ENCODE results near the gene SHF. TPM values are rescaled to one million over a fixed set of nuclear protein-coding genes. Genes with fewer than 3 reads are reported as not detected.

The SHF gene
- total RNA-seq, 1 donor from 2014 or later: 32.2 TPM

- Mint-ChIP-seq H3K27ac (no peak overlapping the region), H3K4me3 (no peak overlapping the region), H3K4me1 (peaks cover 45% of the 10 kb centered on the region), H3K9me3 (peaks cover 4% of the 10 kb centered on the region), H3K36me3 (peaks cover 40% of the 10 kb centered on the region), H3K27me3 (ENCODE audit: insufficient read depth, low read depth) (peaks cover 4% of the 10 kb centered on the region)
- no peak overlapping the region for H2AFZ ChIP-seq (replicated peaks)
- peaks cover 3% of the 10 kb centered on the region for H3F3A ChIP-seq (ENCODE audit: low read depth)
- TF ChIP-seq EZH2phosphoT487 (IDR thresholded peaks at IDR 0.05) (no peak), EZH2 (IDR thresholded peaks at IDR 0.05) (no peak)
- TF ChIP-seq, protein P1, sequence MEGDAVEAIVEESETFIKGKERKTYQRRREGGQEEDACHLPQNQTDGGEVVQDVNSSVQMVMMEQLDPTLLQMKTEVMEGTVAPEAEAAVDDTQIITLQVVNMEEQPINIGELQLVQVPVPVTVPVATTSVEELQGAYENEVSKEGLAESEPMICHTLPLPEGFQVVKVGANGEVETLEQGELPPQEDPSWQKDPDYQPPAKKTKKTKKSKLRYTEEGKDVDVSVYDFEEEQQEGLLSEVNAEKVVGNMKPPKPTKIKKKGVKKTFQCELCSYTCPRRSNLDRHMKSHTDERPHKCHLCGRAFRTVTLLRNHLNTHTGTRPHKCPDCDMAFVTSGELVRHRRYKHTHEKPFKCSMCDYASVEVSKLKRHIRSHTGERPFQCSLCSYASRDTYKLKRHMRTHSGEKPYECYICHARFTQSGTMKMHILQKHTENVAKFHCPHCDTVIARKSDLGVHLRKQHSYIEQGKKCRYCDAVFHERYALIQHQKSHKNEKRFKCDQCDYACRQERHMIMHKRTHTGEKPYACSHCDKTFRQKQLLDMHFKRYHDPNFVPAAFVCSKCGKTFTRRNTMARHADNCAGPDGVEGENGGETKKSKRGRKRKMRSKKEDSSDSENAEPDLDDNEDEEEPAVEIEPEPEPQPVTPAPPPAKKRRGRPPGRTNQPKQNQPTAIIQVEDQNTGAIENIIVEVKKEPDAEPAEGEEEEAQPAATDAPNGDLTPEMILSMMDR (IDR thresholded peaks at IDR 0.05): no peak
- no peaks in the 10 kb centered on the region for H3K9me3 ChIP-seq (ENCODE audit: low read depth)
- H3K4me1 ChIP-seq: peaks cover 42% of the 10 kb centered on the region
- H3K4me3 ChIP-seq: no peak overlapping the region
- H4K20me1 ChIP-seq (ENCODE audit: low read depth): peaks cover 100% of the 10 kb centered on the region
- no peak overlapping the region for H3K4me2 ChIP-seq
- no peak for DNase-seq (ENCODE audit: low spot score)
- no peaks in the 10 kb centered on the region for H3K36me3 ChIP-seq
- H3K9ac ChIP-seq: no peak overlapping the region
- no peak overlapping the region for H3K27ac ChIP-seq
- no peaks in the 10 kb centered on the region for H3K27me3 ChIP-seq
- peaks cover 88% of the 10 kb centered on the region for H3K79me2 ChIP-seq (ENCODE audit: low read depth)
Measured at GRCh38 chr15:45181491-45182285, 6.1 kb downstream of the SHF start.

DNA sequence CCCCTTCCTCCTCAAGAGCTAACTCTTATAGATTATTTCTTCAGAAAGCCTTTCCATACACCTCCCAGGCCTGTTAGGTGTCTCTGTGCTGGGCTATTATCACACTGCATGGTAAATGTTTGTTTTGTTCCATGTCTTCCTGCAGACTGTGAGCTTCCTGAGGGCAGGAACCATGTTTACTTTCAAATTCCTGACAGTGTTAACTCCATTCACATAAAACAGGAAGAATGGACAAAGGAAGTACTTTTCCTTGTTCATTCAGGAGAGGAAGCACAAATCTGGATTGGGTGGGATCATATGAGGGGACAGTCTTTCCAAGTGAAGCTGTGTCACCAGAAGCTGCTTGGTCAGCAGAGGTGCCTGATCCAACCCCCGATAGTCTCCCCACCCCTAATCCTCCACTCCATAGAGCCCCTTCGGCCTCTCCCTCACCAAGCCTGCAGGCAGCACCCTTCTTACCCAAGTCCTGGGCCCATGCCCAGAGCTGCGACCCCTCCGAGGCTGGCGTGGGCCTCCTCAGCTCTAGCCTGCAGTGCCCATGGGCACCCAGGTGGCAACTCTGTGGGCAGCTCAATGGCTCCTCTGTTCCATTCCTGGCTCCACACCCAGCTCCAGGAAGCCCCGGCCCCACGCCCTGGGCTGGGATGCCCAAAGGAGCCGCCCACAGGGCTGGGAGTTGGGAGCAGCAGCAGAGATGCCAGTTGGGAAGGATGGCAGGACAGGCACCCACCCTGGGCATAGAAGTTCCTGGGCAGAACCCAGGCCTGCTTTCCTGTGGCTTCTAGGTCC lies 6.9 kb downstream of the SHF start:
- Histone ChIP-seq H3K79me2 (ENCODE audit: low read depth) (peaks cover 86% of the 10 kb centered on the region), H3F3A (ENCODE audit: low read depth) (no peaks in the 10 kb centered on the region), H3K4me3 (no peak overlapping the region), H3K27me3 (no peaks in the 10 kb centered on the region), H3K36me3 (no peaks in the 10 kb centered on the region), H2AFZ (replicated peaks) (no peak overlapping the region), H3K9ac (no peak overlapping the region), H3K4me2 (no peak overlapping the region), H3K4me1 (peaks cover 34% of the 10 kb centered on the region), H4K20me1 (ENCODE audit: low read depth) (peaks cover 100% of the 10 kb centered on the region), H3K27ac (no peak overlapping the region), H3K9me3 (ENCODE audit: low read depth) (no peaks in the 10 kb centered on the region)
- DNase-seq (ENCODE audit: low spot score): no peak
- no peak overlapping the region for H3K4me3 Mint-ChIP-seq
- peaks cover 4% of the 10 kb centered on the region for H3K9me3 Mint-ChIP-seq
- peaks cover 47% of the 10 kb centered on the region for H3K36me3 Mint-ChIP-seq
- peaks cover 38% of the 10 kb centered on the region for H3K4me1 Mint-ChIP-seq
- no peak overlapping the region for H3K27ac Mint-ChIP-seq
- TF ChIP-seq EZH2 (IDR thresholded peaks at IDR 0.05) (no peak), EZH2phosphoT487 (IDR thresholded peaks at IDR 0.05) (no peak)
- TF ChIP-seq, protein P1 (IDR thresholded peaks at IDR 0.05): no peak
- peaks cover 4% of the 10 kb centered on the region for H3K27me3 Mint-ChIP-seq (ENCODE audit: insufficient read depth, low read depth)

DNA sequence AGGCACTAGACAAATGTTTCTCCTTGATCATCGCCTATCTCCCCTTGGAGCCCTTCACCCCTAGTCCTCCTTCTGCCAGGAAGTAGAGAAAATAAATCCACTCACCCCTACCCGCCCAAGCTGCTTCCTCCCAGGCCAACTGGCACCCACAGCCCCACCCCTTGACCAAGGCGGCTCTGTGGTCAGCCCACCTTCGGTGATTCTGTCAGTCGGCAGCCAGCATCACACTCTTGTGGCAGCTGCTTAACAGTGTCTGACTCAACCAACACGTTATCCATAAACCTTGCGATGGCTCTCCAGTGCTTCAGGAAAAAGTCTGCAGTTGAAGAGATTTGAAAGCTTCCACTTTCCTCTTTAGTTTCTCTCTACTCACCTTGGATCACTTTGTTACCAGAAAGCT lies 7.6 kb downstream of the SHF start:
- Mint-ChIP-seq H3K4me3 (peak overlapping the region; percentile 43), H3K9me3 (peaks cover 4% of the 10 kb centered on the region), H3K36me3 (peaks cover 47% of the 10 kb centered on the region), H3K27me3 (ENCODE audit: insufficient read depth, low read depth) (peaks cover 4% of the 10 kb centered on the region), H3K27ac (no peak overlapping the region), H3K4me1 (peaks cover 33% of the 10 kb centered on the region)
- DNase-seq (ENCODE audit: low spot score): no peak
- no peak overlapping the region for H3K4me2 ChIP-seq
- no peak overlapping the region for H2AFZ ChIP-seq (replicated peaks)
- H3K27me3 ChIP-seq: no peaks in the 10 kb centered on the region
- no peaks in the 10 kb centered on the region for H3K36me3 ChIP-seq
- H3K4me1 ChIP-seq: peaks cover 27% of the 10 kb centered on the region
- no peak overlapping the region for H3K4me3 ChIP-seq
- H3K79me2 ChIP-seq (ENCODE audit: low read depth): peaks cover 79% of the 10 kb centered on the region
- H3F3A ChIP-seq (ENCODE audit: low read depth): no peaks in the 10 kb centered on the region
- peaks cover 99% of the 10 kb centered on the region for H4K20me1 ChIP-seq (ENCODE audit: low read depth)
- no peaks in the 10 kb centered on the region for H3K9me3 ChIP-seq (ENCODE audit: low read depth)
- no peak overlapping the region for H3K27ac ChIP-seq
- no peak for TF ChIP-seq EZH2 (IDR thresholded peaks at IDR 0.05)
- TF ChIP-seq, protein P1 (IDR thresholded peaks at IDR 0.05): no peak
- H3K9ac ChIP-seq: no peak overlapping the region
